ENCODE data around the gene PLEKHA5. TPM values are rescaled to one million over a fixed set of nuclear protein-coding genes. Genes with fewer than 3 reads are reported as not detected.

The PLEKHA5 gene
- total and polyA plus RNA-seq, 7 donors: 0.52 to 3.3 (median 0.80) TPM

DNA sequence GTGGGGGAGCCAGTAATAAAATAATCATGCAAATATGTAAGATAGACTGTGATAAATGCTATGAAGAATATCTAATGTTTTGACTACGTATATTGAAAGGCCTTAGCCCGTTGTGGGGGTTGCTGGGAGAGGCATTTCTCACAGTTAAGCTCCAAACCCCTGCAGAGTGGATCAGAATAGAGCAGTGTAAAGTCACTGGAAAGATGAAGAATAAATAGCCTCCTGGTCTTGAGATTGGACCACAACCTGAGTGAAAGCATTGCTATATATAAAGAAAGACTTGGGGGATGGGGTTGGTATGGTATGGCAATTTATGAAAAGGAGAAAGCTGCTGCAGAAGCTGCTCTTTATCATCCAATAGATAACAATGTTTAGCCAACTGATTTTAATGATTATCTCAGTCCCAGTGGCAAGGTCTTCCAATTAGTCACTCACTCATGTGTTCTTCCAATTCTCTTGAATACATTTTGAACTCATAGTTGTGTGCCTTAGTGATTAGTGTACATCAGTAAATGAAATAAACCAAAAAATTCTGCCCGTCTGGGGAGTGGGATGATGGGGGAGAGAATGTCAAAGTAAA is 10.2 kb downstream of the PLEKHA5 start:
- intact Hi-C loops (cut with DNase I): no loop called here
- Histone ChIP-seq H3K9me3 (no peaks in the 10 kb centered on the region), H3K4me1 (no peaks in the 10 kb centered on the region), H3K4me3 (no peak overlapping the region), H3K36me3 (ENCODE audit: insufficient read depth in 1 of 2, low read depth in 1 of 2) (no peaks in the 10 kb centered on the region), H3K27me3 (ENCODE audit: insufficient read depth in 3 of 3, low read length in 2 of 3) (peaks cover 0 to 5% (median 0%) of the 10 kb centered on the region in 3 donors), H3K27ac (no peak overlapping the region)
- TF ChIP-seq, protein P1, sequence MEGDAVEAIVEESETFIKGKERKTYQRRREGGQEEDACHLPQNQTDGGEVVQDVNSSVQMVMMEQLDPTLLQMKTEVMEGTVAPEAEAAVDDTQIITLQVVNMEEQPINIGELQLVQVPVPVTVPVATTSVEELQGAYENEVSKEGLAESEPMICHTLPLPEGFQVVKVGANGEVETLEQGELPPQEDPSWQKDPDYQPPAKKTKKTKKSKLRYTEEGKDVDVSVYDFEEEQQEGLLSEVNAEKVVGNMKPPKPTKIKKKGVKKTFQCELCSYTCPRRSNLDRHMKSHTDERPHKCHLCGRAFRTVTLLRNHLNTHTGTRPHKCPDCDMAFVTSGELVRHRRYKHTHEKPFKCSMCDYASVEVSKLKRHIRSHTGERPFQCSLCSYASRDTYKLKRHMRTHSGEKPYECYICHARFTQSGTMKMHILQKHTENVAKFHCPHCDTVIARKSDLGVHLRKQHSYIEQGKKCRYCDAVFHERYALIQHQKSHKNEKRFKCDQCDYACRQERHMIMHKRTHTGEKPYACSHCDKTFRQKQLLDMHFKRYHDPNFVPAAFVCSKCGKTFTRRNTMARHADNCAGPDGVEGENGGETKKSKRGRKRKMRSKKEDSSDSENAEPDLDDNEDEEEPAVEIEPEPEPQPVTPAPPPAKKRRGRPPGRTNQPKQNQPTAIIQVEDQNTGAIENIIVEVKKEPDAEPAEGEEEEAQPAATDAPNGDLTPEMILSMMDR (IDR thresholded peaks at IDR 0.05): no peak
- ATAC-seq (no peak), DNase-seq (no peak)
- WGBS, 3 donors: 86 to 94% (median 87%) methylated on average over 3 of the region's 3 CpGs

DNA sequence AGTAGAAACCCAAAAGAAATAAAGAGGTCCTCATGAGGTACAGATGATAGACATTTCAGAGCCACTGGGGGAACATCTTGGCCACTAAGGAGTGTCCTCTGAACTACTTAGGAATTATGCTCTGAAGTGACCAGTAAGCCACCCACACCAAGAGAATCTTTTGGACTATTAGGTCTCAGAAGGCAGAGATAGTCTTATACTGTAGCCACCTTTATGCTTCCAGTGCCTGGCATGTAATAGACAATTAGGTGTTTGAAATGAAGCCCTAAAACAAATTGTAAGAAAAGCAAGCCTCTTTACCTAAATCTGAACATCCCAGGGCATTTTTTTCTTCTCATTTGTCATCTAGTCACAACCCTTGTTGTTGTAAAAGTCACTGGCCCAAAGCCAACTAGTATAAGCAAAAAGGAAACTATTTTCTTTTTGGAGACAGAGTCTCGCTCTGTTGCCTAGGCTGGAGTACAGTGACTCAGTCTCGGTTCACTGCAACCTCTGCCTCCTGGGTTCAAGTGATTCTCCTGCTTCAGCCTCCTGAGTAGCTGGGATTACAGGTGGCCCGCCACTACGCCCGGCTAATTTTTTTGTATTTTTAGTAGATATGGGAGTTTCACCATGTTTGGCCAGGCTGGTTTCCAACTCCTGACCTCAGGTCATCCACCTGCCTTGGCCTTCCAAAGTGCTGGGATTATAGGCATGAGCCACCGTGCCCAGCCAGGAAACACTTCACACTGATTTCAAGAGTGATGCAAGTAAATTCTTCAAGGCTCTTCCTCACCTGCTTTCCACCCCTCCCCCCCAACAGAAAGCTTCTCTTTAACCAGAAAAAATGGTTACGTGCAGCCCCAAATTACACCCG is 11.1 kb downstream of the PLEKHA5 start:
- no peak for ATAC-seq

DNA sequence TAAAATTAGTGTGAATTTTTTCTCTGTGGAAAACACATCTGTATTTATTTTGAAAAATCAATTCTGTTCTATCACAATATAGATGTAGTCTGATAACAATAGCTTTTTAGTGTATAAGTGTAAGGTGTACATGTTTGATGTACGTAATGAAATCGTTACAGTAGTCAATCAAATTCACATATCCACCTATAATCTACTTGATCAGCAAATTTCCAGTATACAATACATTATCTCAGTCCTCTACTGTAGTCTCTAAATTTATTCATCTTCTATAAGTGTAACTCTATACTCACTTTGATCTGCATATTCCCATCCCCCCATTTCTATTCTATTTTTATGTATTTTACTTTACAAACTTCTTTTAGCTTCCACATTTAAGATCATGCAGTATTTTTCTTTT is 13.0 kb downstream of the PLEKHA5 start:
- intact Hi-C loops (cut with DNase I): no loop called here
- Histone ChIP-seq H3K27ac (no peak overlapping the region), H3K27me3 (ENCODE audit: insufficient read depth in 3 of 3, low read length in 2 of 3) (no peaks in the 10 kb centered on the region), H3K36me3 (ENCODE audit: insufficient read depth in 1 of 2, low read depth in 1 of 2) (no peaks in the 10 kb centered on the region), H3K9me3 (no peaks in the 10 kb centered on the region), H3K4me1 (no peaks in the 10 kb centered on the region), H3K4me3 (no peak overlapping the region)
- TF ChIP-seq, protein P1 (IDR thresholded peaks at IDR 0.05): no peak
- 92 to 100% (median 99%) methylated on average over 2 of the region's 2 CpGs for WGBS, 3 donors
- ATAC-seq (no peak), DNase-seq (no peak)

More for the DNA sequence above, 11.1 kb downstream of the PLEKHA5 start:
- Histone ChIP-seq H3K4me1 (no peaks in the 10 kb centered on the region), H3K9me3 (no peaks in the 10 kb centered on the region), H3K27me3 (ENCODE audit: insufficient read depth in 3 of 3, low read length in 2 of 3) (no peaks in the 10 kb centered on the region), H3K36me3 (ENCODE audit: insufficient read depth in 1 of 2, low read depth in 1 of 2) (no peaks in the 10 kb centered on the region), H3K4me3 (no peak overlapping the region), H3K27ac (no peak overlapping the region)
- intact Hi-C loops (cut with DNase I): no loop called here
- 76 to 85% (median 76%) methylated on average over 8 of the region's 8 CpGs for WGBS, 3 donors
- no peak for DNase-seq
- TF ChIP-seq, protein P1 (IDR thresholded peaks at IDR 0.05): no peak

DNA sequence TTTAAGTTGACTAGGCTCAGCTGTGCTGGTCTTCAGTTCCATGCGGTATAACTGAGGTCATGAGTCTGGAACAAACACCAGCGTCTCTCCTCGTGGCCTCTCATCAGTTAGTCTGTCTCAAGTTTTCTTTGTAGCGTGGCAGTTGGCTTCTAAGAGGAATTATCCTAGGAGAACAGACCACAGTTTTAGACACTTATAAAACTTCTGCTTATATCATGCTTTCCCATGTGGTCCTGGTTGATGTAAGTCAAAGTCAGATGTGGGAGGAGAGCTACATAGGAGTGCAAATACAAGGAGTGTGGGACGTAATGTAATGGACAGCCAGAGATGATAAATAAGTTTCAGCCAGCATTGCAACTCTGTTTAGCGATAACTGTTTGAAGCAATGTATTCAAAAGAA is 14.8 kb downstream of the PLEKHA5 start:
- no peak for DNase-seq
- H3K27ac ChIP-seq: no peak overlapping the region
- 91 to 94% (median 93%) methylated on average over 6 of the region's 6 CpGs for WGBS, 3 donors

More for the DNA sequence above, 14.8 kb downstream of the PLEKHA5 start:
- intact Hi-C loops (cut with DNase I): no loop called here
- ATAC-seq: no peak
- TF ChIP-seq, protein P1 (IDR thresholded peaks at IDR 0.05): no peak
- no peaks in the 10 kb centered on the region for H3K27me3 ChIP-seq (ENCODE audit: insufficient read depth in 3 of 3, low read length in 2 of 3)
- no peaks in the 10 kb centered on the region for H3K4me1 ChIP-seq
- no peaks in the 10 kb centered on the region for H3K36me3 ChIP-seq (ENCODE audit: insufficient read depth in 1 of 2, low read depth in 1 of 2)
- no peaks in the 10 kb centered on the region for H3K9me3 ChIP-seq
- H3K4me3 ChIP-seq: no peak overlapping the region
